Measurements from ENCODE around the gene CIB4.

Gene CIB4

DNA sequence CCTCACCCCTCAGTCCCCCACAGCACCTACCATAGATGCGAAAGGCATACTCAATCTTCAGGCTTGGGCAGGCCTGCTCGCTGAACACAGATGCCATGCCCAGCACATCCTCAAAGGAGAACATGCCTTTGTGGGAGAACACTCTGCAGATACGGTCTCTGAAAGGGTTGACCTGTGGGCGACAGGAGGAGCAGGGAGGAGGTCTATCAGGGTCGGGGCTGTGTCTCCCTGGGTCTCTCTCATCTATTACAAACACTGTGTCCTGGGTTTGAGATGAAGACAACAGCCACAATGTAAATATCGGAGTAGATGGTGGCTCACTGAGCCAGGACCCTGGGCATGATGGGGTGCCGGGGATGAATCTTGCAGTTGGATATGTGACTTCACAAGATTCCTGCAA, 46.0 kb downstream of the CIB4 start:
- TF ChIP-seq CTCF (IDR thresholded peaks at IDR 0.05; ENCODE audit: control insufficient read depth, insufficient read depth, low read depth, low read length, missing control alignments): no peak
- DNase-seq (ENCODE audit: low read depth): no peak
- H3K4me3 ChIP-seq (ENCODE audit: control insufficient read depth, low read depth, low read length): no peak overlapping the region

- no peak for TF ChIP-seq CTCF (IDR thresholded peaks at IDR 0.05; ENCODE audit: control insufficient read depth, insufficient read depth, low read depth, low read length, missing control alignments)
- no peak overlapping the region for H3K4me3 ChIP-seq (ENCODE audit: control insufficient read depth, low read depth, low read length)
- no peak for DNase-seq (ENCODE audit: low read depth)
Observed at GRCh38 chr2:26591619-26592505, 49.3 kb downstream of the CIB4 start.

GRCh38 chr2:26590980-26591618, 50.1 kb downstream of the CIB4 start:
- H3K4me3 ChIP-seq (ENCODE audit: control insufficient read depth, low read depth, low read length): no peak overlapping the region
- no peak for DNase-seq (ENCODE audit: low read depth)
- TF ChIP-seq CTCF (IDR thresholded peaks at IDR 0.05; ENCODE audit: control insufficient read depth, insufficient read depth, low read depth, low read length, missing control alignments): no peak

DNA sequence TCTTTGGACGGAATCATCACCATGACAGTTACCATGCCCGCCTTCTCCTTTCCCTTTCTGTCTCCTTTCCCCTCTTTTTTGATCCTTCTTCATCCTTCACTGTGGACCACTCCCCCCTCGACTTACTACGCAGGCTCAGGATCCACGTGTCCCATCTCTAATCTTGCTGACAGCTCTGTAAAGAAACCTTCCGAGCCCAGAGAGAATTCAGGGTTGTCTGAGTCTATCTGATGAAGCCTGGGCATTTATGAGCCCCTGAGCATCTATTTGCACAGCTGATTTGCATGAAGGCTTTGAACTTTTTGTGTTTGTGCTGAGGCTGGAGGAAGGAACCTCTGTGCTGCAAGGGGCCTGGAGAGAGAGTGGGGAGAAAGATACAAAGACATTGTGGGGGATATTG, 50.7 kb downstream of the CIB4 start:
- H3K4me3 ChIP-seq (ENCODE audit: control insufficient read depth, low read depth, low read length): no peak overlapping the region
- TF ChIP-seq CTCF (IDR thresholded peaks at IDR 0.05; ENCODE audit: control insufficient read depth, insufficient read depth, low read depth, low read length, missing control alignments): no peak
- DNase-seq (ENCODE audit: low read depth): no peak

GRCh38 chr2:26588576-26588975, 52.6 kb downstream of the CIB4 start:
- no peak overlapping the region for H3K4me3 ChIP-seq (ENCODE audit: control insufficient read depth, low read depth, low read length)
- TF ChIP-seq CTCF (IDR thresholded peaks at IDR 0.05; ENCODE audit: control insufficient read depth, insufficient read depth, low read depth, low read length, missing control alignments): no peak
- DNase-seq (ENCODE audit: low read depth): no peak

DNA sequence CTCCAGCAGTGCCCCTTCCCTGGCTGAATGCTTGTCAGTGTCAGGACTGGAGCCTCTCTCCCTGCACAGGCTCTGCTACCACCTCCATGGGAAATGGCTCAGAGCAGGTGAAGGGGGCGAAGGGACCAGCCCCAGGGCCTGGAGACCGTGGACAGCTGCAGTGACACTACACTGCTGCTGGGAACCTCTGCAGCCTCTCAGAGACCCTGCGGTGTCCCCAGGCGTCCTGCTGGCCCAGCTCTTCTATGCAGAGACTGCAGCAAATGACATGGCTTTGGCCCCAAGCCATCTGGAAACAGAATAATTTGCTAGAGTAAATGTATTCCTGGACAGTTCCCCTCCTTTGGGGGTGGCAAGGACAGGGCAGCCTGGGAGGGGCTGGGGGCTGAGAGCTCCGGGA, 53.2 kb downstream of the CIB4 start:
- no peak for TF ChIP-seq CTCF (IDR thresholded peaks at IDR 0.05; ENCODE audit: control insufficient read depth, insufficient read depth, low read depth, low read length, missing control alignments)
- DNase-seq (ENCODE audit: low read depth): no peak
- no peak overlapping the region for H3K4me3 ChIP-seq (ENCODE audit: control insufficient read depth, low read depth, low read length)
